KOPT-K1 (cell line): ENCODE measurements around the gene DHRS11.
A peak's percentile ranks its signal among the peaks of the same experiment; 100 is the strongest.

ENCODE experiments used
- H3K27ac ChIP-seq: fragments of 200-600 bp; sonication (generic); 2 replicates; pipeline ENCODE4 v1.5.1; 2016; ENCODE audit warnings: antibody characterized with exemption, mild to moderate bottlenecking, low read depth, low read length; ENCODE audit not compliant: poor library complexity, severe bottlenecking
- H3K36me3 ChIP-seq: fragments of 200-600 bp; sonication (generic); 2 replicates; pipeline ENCODE4 v1.5.1; 2017; ENCODE audit warnings: antibody characterized with exemption, mild to moderate bottlenecking, low read length, moderate library complexity; ENCODE audit not compliant: insufficient read depth
- H3K9me3 ChIP-seq: fragments of 200-600 bp; sonication (generic); 2 replicates; pipeline ENCODE4 v1.5.1; 2017; ENCODE audit warnings: antibody characterized with exemption, low read length, mild to moderate bottlenecking; ENCODE audit not compliant: insufficient read depth, poor library complexity, severe bottlenecking

Gene DHRS11

DNA sequence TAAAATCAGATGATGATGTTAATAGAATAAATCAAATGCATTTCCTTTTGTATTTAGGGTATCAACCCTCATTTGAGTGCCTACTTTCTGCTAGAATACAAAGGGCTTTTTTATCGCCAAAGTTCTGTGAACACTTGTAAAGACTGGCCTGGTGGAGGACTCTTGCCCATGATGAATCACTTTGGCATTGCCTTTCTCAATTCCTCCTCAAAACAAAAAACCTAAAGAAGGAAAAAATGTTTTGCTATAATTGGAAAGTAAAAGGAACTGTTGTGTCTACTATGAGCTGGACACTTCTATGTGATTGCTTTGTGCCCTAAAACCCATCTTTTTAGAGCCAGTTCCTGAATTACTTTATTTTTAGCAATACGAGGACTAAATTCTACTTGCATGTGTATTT lies 13.0 kb upstream of the DHRS11 start:
- H3K36me3 ChIP-seq, result peaks cover 95% of the 10 kb centered on the region
- no peak overlapping the region for H3K27ac ChIP-seq
- H3K9me3 ChIP-seq, result no peaks in the 10 kb centered on the region

DNA sequence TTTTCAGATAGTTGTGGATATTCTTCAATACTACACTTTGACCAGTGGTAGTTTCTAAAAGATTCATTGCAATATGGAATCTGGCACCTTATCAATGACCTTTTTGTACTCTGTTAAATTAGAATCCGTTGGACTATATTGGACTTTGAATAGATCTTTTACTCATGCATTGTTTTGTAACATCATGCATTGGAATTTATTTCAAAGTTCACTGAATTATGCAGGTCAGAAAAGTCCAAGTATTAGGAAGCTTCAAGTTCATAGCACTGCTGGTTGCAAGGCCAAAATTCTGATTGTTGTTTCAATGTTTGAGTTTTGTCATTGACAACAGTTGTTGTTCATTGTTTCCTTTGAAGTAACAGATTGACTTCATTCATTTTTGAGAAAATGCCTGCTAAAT lies 7.9 kb upstream of the DHRS11 start:
- Histone ChIP-seq H3K9me3 (no peaks in the 10 kb centered on the region), H3K27ac (no peak overlapping the region), H3K36me3 (peaks cover 99% of the 10 kb centered on the region)

DNA sequence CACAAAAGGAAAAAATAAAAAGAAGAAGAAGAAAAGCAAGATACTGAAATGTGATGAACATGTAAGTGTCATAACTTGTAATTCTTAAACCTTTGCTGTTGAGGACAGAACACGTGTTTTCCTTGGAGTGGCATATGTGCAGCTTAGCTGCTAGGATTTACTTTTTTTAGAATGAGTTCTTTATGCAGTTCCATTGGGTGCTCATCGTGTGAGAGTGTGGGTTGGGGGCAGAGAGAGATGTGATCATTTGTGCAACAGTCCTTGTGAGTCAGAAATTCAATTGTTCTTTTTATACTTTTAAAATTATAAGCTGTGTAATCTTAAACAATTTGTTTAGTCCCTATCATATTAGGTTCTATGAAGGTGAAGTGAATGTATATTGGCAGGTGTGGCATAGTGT lies 5.5 kb upstream of the DHRS11 start:
- Histone ChIP-seq H3K27ac (no peak overlapping the region), H3K36me3 (peaks cover 90% of the 10 kb centered on the region), H3K9me3 (no peaks in the 10 kb centered on the region)

DNA sequence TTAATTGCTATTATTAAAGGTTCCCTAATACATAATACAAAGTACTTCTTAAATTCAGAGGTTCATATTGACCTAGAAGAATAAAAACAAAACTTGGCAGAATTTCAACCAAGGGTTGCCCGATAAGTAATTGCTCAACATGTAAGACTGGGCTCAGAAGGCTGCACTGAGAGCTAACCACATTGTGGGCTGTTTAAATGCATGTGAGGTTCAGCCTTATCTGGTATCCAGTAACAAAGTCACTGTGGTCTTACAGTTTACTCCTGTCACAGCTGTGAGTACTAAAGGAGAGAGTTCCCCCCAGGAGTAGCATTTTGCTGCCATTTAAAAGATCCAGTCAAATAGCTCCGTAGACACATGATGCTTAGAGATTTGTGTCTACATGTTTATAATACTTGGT lies 1.6 kb upstream of the DHRS11 start:
- Histone ChIP-seq H3K27ac (peak overlapping the region; percentile 42), H3K9me3 (no peaks in the 10 kb centered on the region), H3K36me3 (peaks cover 53% of the 10 kb centered on the region)

DNA sequence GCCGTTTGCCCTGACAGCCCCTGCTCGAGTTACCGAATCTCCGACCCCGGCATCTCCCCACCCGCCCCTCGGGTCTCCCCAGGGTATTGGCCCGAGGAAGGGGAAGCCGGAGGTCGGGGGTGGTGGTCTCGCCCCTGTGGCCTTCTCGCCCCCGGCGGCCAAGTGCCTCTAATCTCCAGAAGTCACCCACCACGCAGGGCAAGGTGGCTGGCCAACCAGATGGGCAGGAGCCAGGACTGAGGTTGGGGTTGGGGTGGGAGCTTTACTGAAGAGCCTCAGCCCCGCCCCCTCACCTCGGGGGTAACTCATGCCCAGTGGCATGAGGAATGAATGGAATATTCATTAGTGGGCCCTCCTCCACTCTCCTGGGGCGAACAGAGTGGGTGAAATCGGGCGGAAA lies 637 bp downstream of the DHRS11 start:
- Histone ChIP-seq H3K27ac (peak overlapping the region; percentile 42), H3K36me3 (peaks cover 31% of the 10 kb centered on the region), H3K9me3 (no peaks in the 10 kb centered on the region)

DNA sequence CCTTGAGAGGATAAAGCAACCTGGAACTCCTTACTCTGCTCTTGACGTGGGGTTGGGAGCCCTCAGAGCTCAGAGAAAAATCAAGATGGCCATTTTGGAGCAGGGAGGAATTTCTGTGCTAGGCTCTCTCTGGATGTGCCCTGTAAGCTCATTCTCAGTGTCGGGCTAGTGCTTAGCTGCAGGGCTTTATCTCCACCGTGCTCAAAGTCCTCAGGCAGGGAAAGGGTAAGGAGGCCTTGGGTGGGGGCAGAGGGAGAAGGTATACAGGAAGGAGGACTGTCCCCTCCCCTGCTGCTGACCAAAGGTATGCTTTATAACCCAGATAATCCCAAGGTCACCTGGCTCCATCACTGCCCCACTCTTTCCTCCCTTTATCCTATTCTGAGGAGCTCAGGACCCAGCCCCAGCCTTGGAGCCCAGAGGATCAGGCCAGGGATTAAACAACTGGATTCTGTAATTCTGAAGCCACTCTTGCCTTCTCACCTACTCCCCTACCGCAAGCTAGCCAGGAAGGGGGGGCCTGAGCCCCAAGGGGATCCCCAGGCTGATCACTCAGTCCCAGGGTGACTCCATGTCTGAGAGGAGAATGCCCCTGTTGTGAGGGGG lies 1.1 kb downstream of the DHRS11 start:
- Histone ChIP-seq H3K9me3 (no peaks in the 10 kb centered on the region), H3K27ac (no peak overlapping the region), H3K36me3 (peaks cover 26% of the 10 kb centered on the region)

DNA sequence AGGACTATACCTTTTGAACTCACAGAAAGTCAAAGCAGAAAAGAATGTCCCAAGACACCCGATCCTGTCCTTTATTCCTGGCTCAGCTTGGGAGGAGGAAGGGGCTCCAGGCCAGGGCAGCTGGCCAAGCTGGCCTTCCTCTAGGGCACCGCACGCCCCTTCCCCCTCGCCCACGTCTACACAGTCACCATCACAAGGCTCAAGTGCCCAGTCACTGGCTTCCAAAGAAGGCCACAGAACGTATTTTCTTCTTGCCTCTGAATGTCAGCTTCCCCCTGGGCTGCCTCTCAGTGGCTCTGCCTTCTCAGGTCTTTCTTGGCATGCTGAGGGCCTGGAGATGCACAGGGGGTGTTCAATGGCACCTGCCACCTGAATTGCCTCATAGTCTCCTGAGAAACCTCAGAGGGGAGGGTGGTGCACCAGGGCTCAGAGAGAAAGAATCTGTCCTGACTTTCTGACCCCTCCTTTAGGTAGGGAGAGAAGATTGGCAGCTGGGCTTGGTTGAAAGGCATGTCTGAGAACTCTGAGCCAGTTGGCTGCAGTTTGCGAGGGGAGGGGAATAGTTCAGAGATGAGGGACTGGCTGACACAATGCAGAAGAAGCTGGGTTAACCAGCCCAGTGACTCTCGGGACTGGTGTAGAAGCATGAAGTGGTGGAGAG lies 2.1 kb downstream of the DHRS11 start:
- Histone ChIP-seq H3K27ac (no peak overlapping the region), H3K36me3 (peaks cover 17% of the 10 kb centered on the region), H3K9me3 (no peaks in the 10 kb centered on the region)

DNA sequence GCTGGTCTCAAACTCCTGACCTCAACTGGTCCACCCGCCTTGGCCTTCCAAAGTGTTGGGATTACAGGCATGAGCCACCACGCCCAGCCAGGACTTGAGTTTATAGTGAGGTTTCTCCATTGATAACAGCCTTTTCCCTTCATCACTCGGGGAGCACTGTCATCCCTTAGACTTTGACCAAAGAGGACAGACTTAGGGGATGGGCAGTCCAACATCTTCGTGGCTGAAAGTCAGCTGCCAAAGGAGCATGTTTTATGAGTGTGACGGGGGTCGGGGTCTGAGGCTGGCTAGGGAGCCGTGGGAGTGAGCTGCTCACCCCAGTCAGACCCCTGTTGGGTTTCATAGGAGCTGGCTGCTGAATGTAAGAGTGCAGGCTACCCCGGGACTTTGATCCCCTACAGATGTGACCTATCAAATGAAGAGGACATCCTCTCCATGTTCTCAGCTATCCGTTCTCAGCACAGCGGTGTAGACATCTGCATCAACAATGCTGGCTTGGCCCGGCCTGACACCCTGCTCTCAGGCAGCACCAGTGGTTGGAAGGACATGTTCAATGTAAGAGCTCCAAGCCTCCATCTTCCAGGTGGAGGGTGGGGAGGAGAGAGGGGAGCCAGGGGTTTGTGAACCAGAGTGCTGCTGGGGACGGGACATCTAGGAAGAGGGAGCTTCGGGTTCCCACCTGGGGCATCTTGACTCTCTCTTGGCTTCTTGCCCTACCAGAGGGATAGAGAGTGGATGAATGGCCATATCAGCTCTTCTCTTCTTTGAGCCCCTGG lies 3.1 kb downstream of the DHRS11 start:
- Histone ChIP-seq H3K27ac (no peak overlapping the region), H3K9me3 (no peaks in the 10 kb centered on the region), H3K36me3 (peaks cover 9% of the 10 kb centered on the region)

DNA sequence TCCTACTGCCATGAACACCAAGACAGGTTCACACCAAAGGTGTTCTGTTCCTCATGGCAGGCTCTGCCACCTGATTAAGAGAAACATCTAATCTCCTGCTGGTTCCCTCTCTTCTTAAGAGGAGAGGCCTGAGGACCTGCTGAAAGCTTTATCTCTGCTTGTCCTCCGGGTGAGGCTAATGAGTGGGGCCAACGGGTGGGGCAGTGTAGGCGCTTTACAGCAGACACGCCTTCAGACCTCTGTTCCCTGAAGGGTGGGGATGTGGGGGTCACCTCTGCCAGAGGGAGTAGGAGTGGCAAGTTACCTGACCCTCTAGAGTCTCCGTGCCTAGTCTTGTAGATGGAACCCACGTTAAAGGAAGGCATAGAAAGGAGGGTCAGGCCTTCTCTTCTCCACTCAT lies 5.5 kb downstream of the DHRS11 start:
- Histone ChIP-seq H3K36me3 (no peaks in the 10 kb centered on the region), H3K27ac (no peak overlapping the region), H3K9me3 (no peaks in the 10 kb centered on the region)

DNA sequence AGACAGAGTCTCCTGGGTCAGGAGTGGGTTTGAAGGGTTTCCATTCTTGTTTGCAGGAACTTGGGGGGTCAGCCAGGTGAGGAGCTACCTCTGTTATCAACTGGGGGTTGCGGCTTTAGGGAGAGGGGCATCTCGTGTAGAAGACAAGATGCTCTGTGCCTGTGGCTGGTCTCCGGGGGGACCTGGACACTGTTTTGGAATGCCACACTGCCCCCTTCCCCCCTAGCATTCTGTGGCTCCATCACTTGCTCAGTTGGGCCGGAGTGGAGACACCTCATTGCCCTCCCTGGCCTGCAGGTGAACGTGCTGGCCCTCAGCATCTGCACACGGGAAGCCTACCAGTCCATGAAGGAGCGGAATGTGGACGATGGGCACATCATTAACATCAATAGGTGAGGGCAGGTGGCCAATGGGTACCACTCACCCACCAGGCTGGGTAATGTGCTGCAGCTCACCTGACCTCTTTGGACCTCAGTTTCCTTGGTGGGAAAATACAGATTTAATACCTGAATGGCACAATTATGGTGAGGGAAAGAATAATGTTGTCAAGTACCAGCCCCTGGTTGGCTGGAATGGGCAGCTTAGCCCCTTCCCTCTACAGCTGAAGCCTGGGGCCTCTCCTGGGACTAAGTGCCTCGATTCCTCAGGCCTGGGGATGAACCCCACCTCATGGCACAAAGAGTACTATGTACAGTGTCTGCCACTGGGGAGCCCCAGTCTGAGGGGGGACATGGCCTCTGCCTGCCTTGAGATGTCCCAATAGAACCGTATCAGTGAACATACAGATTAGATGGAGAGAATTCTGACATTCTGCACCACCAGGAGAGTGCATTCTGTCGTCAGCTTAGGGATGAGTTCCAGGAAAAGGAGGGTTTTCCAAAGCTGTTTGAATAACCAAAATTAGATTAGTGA lies 6.4 kb downstream of the DHRS11 start:
- no peaks in the 10 kb centered on the region for H3K9me3 ChIP-seq
- no peaks in the 10 kb centered on the region for H3K36me3 ChIP-seq
- no peak overlapping the region for H3K27ac ChIP-seq

DNA sequence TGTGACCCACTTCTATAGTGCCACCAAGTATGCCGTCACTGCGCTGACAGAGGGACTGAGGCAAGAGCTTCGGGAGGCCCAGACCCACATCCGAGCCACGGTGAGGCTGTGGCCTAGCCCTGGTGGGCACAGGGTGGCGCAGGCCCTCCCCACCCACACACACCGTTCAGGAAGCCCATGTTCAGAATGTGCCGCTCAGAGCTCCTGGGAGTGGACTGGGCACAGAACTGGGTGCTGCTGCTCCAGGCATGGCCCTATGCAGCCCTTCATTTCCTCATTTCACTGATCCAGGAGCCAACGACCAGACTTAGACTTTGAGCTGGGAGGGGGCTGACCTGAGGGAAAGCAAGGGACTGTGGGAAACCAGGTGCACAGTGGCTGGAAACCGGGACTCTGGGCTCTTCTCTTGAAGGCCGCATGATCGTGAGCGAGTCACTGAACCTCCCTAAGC lies 7.3 kb downstream of the DHRS11 start:
- peaks cover 4% of the 10 kb centered on the region; the same call in 1 of the 2 replicates for H3K36me3 ChIP-seq
- no peaks in the 10 kb centered on the region for H3K9me3 ChIP-seq
- no peak overlapping the region for H3K27ac ChIP-seq

DNA sequence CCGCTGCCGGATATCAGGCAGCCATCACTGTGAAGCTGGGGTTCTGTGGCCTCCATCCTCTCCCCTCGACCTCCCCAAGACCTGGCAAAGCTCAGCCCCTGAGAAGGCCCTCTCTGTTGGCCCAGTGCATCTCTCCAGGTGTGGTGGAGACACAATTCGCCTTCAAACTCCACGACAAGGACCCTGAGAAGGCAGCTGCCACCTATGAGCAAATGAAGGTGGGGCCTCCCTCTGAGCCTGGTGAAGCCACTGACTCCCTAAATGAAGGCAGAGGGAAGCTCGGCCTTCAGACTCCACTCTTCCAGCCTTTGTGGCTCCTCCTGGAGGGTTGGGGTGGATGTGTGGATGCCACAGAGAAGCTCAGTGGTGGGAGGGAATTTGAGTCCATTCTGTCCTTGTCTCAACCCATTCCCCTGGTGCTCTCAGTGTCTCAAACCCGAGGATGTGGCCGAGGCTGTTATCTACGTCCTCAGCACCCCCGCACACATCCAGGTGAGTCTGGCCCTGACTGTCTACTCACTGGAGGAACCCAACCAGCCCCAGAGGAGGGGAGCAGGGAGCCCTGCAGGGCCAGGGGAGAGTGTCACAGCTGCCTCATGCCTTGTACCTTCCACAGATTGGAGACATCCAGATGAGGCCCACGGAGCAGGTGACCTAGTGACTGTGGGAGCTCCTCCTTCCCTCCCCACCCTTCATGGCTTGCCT lies 8.0 kb downstream of the DHRS11 start:
- H3K9me3 ChIP-seq, result no peaks in the 10 kb centered on the region
- peaks cover 9% of the 10 kb centered on the region; the same call in 1 of the 2 replicates for H3K36me3 ChIP-seq
- no peak overlapping the region for H3K27ac ChIP-seq

DNA sequence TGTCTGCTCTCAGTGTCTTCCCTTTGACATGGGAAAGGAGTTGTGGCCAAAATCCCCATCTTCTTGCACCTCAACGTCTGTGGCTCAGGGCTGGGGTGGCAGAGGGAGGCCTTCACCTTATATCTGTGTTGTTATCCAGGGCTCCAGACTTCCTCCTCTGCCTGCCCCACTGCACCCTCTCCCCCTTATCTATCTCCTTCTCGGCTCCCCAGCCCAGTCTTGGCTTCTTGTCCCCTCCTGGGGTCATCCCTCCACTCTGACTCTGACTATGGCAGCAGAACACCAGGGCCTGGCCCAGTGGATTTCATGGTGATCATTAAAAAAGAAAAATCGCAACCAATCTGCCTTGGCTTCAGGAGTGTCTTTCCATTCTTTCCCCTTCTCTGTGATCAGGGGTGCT lies 8.8 kb downstream of the DHRS11 start:
- Histone ChIP-seq H3K9me3 (no peaks in the 10 kb centered on the region), H3K27ac (peak overlapping the region; percentile 69), H3K36me3 (peaks cover 9% of the 10 kb centered on the region; the same call in 1 of the 2 replicates)

DNA sequence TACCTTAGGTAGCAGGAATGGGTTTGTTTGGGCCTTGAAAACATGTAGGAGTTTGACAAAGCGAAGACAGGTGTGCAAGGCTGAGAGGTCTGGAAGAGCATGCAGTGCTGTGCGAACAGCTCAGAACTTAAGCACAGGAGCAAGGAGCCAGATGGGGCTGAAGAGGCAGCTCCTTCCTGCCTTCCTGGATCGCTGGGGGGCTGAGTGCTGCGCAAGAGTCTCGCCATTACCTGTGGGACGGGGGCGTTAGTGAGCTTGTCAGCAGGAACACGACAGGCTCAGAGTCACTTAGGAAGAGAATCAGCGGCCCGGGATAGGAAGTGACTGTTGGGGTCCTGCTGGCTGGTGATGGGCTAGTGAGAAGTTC lies 9.2 kb downstream of the DHRS11 start:
- H3K27ac ChIP-seq, result peak overlapping the region; percentile 69
- H3K36me3 ChIP-seq, result peaks cover 12% of the 10 kb centered on the region; the same call in 1 of the 2 replicates
- H3K9me3 ChIP-seq, result no peaks in the 10 kb centered on the region
